Measurements from ENCODE around the gene UCP2.

DNA sequence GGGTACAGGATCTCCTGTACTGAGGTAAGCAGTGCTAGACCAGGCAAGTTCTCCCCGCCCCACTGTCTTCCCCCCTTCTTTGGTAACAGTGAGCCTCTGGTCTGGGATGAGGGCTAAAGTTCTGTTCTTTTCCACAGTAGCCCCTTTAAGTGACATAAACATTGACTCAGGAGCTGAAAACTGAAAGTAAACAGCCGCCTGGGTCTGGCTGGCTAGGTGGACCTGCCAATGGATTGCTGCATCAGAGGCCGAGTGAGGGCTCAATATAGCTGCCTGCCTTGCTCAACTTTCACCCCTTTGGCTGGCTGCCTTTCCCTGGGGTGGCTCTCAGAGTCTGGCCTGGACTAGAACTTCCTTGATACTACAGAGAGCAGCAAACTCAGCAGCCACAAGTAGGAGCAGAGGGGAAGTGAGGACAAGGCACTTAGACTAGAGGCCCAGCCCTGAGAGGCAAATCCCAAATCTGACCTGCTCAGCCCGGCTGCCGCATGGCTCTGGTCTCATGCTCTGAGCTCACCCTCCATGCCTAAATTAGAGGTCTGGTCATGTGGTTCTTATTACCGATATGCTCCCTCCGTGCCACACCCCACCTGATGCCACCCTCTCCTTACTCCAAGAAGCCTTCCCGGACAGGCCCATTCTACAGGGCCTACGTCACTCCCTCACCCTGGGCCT lies 35.8 kb upstream of the UCP2 start:
- TF ChIP-seq, protein P1, sequence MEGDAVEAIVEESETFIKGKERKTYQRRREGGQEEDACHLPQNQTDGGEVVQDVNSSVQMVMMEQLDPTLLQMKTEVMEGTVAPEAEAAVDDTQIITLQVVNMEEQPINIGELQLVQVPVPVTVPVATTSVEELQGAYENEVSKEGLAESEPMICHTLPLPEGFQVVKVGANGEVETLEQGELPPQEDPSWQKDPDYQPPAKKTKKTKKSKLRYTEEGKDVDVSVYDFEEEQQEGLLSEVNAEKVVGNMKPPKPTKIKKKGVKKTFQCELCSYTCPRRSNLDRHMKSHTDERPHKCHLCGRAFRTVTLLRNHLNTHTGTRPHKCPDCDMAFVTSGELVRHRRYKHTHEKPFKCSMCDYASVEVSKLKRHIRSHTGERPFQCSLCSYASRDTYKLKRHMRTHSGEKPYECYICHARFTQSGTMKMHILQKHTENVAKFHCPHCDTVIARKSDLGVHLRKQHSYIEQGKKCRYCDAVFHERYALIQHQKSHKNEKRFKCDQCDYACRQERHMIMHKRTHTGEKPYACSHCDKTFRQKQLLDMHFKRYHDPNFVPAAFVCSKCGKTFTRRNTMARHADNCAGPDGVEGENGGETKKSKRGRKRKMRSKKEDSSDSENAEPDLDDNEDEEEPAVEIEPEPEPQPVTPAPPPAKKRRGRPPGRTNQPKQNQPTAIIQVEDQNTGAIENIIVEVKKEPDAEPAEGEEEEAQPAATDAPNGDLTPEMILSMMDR (IDR thresholded peaks at IDR 0.05): no peak
- TF ChIP-seq POLR2A (IDR thresholded peaks at IDR 0.05) (no peak), POLR2AphosphoS5 (IDR thresholded peaks at IDR 0.05) (peak; percentile 31 to 75 (median 71)), EP300 (IDR thresholded peaks at IDR 0.05; ENCODE audit: low read depth) (no peak)

Data from transverse colon (tissue), 4 donors.